Measurements from ENCODE around the gene CEP63.

GRCh38 chr3:134504132-134504531, 18.3 kb downstream of the CEP63 start:
- TF ChIP-seq POLR2A (IDR thresholded peaks at IDR 0.05; ENCODE audit: low read length) (no peak), GATA1 (IDR thresholded peaks at IDR 0.05; ENCODE audit: low read depth, low read length) (no peak)

Measured in erythroblast (primary cell).